Stimulated activated CD4-positive, alpha-beta T cell treated with anti-CD3 and anti-CD28 coated beads, Interleukin-4, amount 100 ng/mL, for 48 hours (primary cell): Measurements from ENCODE around the gene TOB1.
"Not testable (repeated sequence)": the region's sequence is repeated elsewhere in the genome, so short reads cannot be mapped to it uniquely, and the experiment has no call there.

Source experiments
- DNase-seq, 2 donors: peaks; one replicate each; pipeline ENCODE4 v3.0.0-alpha.2; 2020; ENCODE audit warnings: low read depth in 2 of 2

TOB1 gene

DNA sequence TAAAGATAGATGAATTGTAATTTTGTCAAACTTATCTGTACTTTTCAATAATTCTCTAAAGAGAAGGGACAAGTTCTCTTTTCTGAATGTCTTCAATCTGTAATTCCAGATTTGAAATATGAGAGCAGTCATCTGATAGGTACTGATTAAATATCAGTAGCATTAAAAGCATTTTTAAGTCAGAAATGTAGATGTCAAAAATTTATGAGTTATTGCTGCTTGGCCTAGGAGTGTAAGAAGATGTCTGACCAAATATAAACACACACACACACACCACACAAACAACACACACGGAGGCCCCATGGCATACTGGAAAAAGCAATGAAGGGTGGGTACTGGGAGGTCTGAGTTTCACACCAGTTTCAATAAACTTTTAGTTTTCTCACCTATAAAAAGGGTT, 2.4 kb upstream of the TOB1 start:
- no peak for DNase-seq

DNA sequence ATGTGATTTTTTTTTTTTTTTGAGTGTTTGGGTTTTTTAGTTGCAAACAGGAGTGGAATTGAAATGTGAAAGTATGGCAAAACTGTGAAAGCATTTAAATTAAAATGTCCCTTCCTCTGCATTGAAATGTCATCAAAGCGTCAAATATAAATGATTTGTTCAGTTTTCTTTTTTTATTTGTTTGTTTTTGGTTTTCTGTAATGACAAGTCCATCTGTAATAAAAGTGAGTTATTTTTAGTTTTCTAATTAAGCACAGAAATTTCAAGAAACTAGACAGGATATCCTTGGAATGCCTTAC, 1.9 kb upstream of the TOB1 start:
- no peak for DNase-seq

DNA sequence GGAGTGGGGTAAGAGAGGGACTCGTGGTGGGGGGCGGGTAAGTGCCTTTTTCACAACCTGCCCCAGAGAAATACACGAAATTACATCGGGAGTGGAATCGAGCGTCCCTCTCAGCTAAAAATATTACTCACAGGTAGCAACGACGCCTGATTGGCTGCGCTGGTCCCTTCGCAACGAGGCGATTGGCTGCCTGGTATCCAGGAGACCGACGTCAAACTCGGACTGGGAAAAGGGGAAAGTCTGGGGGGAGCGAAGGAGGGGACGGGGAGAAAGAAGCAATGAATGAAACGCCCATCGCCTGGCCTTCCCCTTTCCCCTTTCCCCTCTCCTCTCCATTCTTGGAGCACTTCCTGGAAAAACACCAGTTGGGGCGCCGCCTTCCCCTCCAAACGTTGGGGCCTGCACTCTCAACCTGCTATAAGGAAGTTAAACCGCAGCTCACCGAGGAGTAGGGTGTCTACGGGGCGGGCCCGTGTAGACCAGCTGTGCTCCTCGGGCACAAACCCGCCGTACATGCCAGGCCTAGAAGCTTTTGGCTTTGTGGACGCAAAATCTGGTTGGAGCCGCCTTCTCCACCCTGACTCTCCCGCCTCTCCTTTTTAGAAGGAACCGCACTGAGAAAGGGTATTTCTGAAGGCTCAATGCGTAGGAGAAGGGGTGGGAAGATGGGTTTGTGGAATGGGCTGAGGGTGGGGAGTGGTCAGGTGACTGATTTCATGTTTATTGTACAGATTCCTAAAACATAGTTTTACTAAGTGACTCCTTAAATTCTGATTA, 1.4 kb upstream of the TOB1 start:
- peak; percentile 70 to 80 for DNase-seq

DNA sequence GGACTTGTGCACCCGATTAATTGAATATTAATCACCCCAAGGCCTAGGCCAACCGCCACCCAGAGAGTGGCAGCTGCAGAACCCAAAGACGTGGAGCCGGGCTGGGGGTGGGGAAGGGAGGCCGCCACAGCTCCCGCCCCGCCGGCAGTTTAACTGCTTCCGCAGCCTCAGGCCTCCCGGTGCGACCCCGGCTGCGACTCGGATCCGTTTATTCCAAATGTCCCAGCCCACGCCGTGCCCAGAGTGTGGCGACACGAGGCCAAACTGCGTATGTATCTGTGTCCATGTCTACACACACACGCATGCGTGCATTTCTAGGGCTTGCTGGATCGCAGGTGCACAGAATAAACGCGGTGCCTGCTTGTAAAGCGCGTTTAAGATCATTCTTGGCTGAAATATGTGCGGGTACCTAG, 802 bp upstream of the TOB1 start:
- peak; percentile 53 to 57 for DNase-seq

DNA sequence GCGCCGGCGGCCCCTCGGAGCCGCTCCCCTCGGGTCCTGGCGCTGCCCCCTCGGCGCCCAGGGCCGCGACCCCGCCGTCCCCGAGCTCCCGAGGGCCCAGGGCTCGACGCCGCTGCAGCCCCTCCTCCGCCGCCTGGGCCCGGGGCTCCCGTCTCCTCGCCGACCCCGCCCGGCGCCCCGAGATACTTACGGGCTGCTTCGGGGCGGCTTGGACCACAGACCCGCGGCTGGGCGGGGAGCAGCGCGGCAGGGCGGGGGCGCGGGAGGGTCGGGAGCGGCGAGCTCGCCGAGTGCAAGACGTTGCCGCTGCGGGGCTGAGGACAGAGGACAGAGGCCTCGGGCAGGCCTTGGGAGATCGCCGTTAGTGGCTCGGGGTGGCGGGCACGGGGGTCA, 290 bp downstream of the TOB1 start:
- DNase-seq, result no peak

DNA sequence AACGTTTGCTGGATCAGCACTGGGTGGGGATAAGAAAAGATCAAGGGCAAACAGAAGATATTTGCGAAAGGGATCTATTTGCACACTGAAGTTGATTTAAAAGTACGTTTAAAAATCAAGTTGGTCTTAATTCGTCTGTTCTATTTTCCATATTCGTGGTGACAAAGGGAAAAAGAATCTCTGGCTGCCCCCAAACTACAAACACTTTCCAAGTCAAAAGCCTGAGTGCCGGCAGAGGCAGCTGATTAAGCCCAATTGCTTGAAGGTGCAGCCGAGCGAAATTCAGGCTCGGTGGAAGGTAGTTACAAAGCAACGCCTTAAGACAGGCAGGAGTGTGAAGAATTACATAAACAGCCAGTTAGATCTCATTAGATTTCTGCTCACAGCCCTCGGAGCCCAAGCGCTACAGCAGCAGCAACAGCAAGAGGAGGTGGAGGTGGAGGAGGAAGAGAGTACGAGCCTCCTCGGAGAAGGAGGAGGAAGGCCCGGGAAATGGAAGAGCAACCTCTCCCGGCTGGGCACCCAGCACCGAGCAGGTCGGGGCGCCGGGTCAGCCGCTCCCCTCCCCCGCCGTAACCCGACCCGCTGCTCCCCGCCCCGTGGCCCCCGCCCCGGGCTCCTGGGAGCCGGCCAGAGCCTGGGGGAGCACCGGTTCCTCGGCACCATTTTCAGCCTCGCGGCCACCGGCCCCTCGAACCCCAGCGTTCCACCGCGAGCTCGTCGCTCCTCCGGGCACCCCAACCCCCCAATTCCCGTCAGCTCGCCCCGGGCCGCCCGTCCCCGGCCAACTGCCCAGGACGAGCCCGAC, 890 bp downstream of the TOB1 start:
- DNase-seq, result peak; percentile 16 to 22

DNA sequence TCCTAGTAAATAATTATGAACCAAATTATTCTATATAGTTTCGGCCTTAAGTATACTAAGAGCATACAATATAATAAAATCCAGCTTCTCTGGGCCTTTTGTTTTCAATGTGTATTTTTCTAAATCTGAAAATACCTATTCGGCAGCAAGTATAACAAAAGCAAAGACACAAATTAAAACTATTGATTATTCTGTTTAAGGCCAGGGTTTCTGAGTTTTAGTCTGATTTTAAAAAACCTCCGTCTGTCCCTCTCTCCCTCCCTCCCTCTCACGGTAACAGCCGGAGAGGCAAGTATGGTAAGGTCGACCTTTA, 1.5 kb downstream of the TOB1 start:
- no peak for DNase-seq

DNA sequence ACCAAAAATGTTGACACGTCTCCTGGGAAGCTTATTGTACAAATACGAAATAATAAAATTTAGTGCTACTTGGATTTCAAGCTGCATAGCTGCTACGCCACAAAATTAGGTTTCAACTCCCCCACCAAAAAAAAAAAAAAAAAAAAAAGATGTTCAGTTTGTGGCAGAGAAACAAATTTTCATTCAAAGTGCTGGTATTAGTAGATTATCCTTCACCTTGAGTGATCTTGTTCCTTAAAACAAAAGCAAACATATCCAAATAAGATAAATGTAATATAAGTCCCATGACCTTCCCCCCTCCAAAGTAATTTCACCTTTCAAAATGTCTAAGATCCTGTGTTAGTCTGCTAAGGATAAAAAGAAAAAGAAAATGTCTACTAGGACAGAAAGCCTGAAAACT, 2.2 kb downstream of the TOB1 start:
- DNase-seq, result no peak

DNA sequence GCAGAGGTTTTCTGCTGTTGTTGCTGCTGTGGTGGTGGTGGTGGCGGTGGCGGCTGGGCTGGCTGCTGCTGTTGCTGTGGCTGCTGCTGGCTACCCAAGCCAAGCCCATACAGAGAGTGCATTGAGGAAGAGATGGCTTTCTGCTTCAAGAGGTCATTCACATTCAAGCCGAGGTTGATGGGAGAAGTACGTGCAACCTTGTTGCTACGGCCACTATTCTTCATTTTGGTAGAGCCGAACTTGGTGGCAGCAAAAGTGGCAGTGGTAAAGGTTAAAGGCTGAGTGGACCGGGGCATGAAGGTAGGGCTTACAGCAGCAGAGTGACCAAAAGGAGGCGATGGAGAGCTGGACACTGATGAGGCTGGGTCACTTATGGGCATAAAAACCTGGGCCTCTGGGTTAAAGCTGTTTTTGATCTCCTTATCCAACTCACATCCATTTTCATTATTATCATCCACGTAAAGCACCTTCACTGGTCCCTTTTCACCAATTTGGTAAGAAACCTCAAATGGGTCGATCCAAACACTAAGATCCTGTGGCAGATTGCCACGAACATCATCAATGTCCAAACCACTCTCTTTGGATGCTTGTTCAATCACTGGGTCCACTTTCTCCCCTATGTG, 2.8 kb downstream of the TOB1 start:
- peak; percentile 32 to 35 for DNase-seq

DNA sequence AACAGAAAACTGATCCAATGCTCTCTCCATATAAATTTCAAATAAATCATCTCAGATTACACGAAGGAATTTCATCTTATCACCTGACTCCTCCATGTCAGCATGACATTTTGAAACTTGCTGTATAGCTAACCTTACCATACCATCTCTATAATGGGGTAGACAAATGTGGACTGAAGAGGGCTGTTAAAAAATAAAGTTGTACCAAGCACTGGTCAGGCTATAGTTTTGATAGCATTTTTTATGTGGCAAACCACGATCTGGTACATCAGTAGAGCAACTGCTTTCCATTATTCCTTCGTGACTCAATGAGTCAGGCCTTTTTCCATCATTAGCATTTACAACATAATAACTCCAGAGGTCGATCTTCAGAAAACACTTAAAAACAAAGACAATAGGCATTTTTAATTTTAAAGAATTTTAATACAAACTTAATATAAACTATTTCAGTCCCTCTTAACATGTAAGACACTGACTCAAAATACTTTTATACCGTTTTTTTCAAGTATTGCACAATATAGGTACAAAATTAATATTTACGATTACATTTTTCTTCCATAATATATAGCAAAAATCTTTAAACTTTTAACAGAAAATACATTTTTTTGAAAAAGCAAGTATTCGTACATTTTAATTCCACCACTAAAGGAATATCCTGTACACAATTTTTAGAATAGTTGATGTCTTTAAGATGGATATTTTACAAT, 4.2 kb downstream of the TOB1 start:
- no peak for DNase-seq

DNA sequence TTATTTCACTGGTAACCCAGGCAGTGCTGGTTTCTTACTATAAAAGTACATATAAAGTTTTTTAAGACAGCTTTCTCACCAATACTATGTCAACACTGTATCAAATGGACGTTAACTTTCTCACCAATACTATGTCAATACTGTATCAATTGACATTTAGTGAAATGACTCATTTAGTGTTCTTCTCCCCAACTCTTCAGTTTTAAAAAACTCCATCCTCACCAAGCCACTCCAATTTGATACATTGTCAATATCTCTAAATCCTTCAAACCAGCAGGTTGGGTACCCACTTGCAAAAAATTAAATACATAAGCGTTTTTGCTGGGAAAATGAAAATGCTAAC, 4.8 kb downstream of the TOB1 start:
- DNase-seq, result no peak

DNA sequence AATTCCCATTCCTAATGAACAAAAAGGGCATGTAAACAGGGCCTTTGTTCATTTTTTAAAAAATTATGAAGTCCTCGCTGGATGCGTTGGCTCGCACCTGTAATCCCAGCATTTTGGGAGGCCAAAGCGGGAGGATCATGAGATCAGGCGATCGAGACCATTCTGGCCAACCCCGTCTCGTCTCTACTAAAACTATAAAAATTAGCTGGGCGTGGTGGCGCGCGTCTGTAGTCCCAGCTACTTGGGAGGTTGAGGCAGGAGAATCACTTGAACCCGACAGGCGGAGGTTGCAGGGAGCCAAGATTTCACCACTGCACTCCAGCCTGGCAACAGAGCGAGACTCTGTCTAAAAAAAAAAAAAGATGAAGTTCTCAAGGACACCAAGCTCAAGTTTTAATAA, 6.4 kb downstream of the TOB1 start:
- not testable (repeated sequence) for DNase-seq

DNA sequence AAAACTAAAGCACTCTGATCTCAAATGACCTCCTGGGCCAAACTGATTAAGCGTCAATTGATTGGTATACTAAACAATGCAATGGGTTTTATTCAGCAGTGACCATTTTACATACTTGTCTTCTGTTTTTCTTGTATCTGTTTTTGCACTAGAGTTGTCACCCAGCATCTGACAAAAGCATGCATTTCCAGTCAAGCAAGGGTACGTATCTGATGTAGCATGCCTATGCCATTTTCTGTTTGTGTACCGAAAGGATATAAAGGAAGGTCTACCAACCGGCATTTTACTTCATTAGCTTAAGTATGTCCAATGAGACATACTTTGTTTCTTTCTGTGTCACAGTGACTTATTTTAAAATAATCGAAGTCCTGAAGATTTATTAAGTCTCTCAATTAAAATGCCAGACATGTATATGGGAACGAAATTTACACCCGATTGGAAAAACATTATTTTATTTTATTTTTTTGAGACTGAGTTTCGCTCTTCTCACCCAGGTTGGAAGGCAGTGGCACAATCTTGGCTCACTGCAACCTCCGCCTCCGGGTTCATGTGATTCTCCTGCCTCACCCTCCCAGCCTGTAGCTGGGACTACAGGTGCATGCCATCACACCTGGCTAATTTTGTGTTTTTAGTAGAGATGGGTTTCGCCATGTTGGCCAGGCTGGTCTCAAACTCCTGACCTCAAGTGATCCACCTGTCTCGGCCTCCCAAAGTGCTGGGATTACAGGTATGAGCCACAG, 7.5 kb downstream of the TOB1 start:
- no peak for DNase-seq

DNA sequence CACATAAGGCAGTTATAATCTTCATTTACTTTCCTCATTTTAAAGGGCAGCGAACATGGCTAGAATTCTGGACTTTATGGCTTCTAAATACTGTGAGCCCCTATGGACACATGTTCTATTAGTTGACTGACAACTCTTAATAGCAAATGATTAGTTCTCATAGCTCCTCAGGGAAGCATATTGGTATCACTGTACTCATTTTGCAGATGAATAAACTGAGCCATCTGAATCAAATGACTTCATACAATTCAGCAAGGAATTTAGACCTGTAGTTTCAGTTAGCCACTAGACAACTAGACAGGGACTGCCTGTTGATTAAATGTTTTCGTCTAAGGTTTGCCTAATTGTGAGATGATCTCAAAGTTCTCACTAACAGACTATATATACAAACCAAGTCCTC, 9.7 kb downstream of the TOB1 start:
- DNase-seq, result no peak

DNA sequence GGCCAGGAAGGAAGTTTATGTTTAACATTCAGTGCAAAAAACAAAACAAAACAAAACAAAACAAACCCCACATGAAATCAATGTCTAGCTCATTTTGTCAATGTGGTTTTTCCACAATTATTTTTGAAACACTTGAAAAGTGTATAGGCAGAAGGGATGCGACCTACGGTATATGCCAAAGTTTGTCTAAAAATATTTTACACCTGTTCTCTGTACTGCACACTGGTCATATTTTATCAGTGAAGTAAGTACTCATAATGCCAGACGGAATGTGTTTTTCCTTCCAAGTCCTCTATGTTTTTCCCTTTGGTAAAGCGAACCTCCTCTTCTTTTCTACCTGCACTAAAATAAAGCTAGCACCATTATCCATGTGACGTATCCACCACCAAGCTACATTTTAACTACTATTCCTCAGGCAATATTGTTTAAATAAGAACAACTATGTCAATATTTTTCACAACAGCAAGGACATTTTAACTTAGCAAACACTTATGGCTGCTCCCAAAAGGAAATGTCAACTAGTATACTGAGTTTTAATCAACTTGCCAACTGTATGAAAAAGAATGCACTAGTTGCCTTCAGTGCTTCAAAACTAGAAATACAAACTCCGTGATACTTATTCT, 10.3 kb downstream of the TOB1 start:
- no peak for DNase-seq

DNA sequence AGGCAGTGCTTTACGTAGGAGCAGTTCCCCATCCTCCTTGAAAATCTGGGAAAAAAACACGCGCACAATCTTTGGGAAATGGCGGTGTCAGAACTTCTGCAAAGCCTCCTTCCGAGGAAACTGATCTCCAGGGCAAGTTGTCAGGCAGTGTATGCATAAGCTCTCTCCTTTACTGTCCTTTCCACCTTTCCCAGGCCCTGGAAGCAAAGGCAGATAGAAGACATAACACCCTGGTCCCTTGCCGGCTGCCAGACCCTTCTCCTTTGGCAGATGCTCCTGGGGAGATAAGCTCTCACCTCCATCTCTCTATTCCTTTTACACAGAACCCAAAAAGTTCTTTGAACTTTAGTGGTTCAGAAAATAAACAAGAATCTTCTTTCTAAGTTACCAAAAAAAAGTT, 12.4 kb downstream of the TOB1 start:
- DNase-seq, result no peak

DNA sequence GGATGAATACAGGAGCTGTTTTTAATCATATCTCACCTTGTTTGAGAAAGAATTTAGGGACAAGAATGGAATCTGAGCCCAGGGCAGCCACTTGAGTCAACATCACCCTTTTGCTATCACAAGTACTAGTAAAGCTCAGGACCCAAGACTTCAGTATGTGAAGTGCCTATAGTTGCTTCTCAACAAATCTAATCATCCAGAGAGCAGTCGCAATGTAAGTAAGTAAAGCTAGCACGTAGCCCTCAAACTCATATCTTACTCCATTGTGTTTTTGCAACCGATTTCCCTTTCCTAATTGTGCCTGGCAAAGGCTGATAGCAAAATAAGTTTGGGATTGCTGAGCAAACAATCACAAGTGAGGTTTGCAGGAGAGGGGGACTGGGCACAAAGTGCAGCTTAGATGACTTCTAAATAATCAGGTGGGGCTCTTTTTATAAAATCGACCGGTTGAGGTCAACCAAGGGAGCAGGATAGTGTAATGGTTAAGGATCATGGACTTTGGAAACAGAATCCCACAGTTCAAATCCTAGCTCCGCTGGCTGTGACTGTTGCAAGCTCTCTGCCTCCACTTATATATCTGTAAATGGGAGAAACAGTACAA, 13.0 kb downstream of the TOB1 start:
- DNase-seq, result no peak

DNA sequence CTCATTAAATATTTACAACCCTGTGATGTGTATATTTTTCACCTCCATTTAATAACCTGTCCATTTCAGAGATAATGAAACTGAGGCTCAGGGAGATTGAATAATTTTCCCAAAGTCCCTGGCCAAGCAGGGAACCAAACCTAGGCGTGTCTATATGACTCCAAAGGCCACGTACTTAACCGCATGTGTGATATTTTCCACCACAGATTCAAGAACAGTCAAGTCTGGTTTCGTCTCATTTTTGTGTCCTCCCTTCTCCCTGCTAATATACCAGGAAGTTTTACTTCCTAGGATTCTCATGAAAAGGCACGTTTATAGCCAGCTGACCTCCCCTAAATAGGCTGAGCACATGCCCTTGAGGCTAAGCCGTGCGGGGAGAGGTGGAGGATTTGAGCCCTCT, 15.5 kb downstream of the TOB1 start:
- DNase-seq, result no peak

DNA sequence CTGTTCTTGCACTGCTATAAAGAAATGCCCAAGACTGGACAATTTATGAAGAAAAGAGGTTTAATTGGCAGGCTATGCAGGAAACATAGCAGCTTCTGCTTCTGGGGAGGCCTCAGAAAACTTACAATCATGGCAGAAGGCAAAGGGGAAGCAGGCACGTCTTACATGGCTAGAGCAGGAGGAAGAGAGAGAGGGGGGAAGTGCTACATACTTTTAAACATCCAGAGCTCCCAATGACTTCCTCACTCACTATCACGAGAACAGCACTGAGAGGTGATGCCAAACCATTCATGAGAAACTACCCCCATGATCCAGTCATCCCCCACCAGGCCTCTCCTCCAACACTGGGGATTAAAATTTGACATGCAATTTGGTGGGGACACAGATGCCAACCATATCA, 17.4 kb downstream of the TOB1 start:
- DNase-seq, result no peak

DNA sequence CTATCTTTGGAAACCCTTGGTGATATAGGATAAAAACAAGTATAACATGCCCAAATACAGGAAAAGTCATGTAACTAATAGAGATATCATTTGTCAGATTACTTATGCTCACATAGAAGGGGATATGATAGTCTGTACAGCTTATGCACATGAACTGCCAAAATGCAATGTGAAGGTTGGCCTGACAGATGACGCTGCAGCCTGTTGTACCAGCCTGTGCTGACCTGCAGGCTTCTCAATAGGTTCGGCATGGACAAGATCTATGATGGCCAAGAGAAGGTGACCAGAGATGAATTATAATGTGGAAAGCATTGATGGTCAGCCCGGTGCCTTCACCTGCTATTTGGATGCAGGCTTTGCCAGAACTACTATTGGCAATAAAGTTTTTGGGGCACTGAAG, 18.1 kb downstream of the TOB1 start:
- DNase-seq, result no peak

DNA sequence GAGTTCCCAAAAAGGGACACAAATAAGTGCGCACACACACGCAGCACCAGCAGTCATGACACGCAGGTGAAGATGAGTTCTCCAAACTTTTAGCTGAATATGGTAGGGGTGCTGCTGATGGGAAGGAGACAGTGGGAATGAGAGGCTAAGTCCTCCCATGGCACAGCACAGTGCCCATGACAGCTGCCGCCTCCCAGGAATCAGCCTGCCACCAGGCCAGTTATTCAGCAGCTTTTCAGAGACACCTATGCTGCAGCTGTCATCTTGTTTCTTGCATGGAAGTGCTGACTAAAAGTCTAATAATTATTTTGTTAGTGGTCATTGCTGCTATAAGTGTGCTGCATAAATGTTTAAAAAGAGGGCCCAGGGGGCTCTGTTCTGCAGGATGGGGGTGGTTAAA, 18.6 kb downstream of the TOB1 start:
- no peak for DNase-seq
